Activated gamma-delta T cell treated with anti-CD3 and anti-CD28 coated beads, Interleukin-2, amount 50 U/mL, for 16 hours (primary cell): ENCODE results near the gene NPTX1.
A peak's percentile ranks its signal among the peaks of the same experiment; 100 is the strongest.

ENCODE experiments used
- DNase-seq: peaks from one replicate; pipeline ENCODE4 v3.0.0-alpha.2; 2020; ENCODE audit warnings: low read depth

NPTX1 gene

DNA sequence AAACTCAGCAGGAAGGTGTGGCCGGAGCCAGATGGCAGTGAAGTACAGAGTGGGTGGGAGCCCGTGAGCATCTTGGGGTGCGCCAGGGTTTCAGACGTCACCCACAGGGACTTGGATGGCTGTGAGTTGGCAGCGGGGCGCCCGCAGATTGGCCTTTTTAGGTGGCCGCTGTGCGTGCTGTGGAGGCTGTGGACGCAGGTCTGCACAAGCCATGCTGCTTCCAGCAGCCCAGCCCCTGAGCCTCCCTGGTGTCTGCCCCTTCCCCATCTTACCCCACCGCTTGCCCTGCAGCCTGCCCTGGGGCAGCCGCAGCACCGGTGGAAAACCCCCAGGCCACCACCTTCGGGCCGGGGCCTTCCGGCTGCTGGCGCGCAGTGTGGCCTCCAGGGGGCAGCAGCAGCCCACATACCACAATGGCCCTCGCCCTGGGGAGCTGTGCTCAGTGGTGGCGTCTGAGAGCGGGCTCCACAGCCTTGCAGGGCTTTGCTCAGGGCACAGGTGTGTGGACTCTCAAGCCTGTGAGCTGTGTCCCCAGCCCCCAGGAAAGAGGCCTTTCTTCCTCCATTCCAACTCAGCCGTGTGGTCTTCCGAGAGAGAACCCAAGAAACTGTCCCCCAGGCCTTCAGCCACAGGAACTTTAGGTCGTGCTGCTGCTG, 49.6 kb downstream of the NPTX1 start:
- peak; percentile 82 for DNase-seq

- no peak for DNase-seq
Measured at GRCh38 chr17:80425835-80426426, 50.5 kb downstream of the NPTX1 start.

DNA sequence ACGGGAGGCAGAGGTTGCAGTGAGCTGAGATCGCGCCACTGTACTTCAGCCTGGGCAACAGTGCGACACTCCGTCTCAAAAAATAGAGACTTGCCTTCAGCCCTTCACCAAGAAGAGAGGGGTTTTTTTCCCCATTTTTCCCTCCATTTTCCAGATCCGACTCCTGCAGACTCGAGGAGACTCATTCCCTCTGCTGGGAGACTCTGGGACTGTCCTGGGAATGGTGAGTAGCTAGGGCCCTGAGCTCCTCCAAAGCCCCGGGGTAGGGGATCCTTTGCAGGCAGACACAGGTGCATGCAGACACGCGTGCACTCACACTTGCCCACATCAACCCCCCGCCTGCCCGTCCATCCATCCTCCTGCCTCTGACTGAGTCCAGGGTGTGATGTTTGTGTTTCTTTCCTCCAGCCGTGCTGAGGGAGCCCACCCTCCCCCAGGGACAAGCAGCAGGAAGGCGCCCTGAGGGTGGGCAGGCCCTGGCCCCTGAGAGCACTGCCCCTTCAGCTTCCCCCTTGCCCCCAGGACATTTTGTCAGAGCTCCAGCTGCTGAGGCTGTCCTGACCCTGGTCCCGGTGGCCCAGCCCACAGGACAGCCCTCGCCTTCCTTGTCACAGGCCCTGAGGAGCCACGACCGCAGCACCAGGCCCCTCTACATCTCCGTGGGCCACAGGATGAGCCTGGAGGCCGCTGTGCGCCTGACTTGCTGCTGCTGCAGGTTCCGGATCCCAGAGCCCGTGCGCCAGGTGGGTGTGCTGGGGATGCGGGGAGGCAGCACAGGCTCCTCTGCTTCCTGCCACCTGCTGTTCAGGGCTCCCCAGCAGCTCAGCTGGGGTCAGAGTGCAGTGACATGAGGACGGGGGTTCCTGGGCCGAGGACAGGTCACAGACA, 51.3 kb downstream of the NPTX1 start:
- no peak for DNase-seq

DNA sequence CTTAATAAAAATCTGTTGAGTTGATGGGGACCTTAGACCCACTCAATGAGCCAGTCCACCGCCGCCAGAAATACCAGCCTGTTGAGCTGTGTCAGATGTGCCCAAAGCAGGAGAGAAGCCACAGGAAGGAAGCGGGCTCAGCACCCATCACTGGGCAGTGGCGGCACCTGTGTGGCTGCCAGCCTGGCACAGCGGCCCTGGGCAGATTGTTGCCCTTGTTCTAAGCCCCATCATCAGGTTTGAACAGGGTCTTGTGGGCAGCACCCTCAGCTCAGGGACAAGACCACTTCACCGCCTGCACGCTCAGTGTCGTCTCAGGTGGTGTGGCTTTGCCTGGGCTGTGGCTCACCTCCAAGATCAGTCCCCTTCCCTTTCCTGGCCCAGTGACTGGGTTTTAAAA, 52.1 kb downstream of the NPTX1 start:
- no peak for DNase-seq

DNA sequence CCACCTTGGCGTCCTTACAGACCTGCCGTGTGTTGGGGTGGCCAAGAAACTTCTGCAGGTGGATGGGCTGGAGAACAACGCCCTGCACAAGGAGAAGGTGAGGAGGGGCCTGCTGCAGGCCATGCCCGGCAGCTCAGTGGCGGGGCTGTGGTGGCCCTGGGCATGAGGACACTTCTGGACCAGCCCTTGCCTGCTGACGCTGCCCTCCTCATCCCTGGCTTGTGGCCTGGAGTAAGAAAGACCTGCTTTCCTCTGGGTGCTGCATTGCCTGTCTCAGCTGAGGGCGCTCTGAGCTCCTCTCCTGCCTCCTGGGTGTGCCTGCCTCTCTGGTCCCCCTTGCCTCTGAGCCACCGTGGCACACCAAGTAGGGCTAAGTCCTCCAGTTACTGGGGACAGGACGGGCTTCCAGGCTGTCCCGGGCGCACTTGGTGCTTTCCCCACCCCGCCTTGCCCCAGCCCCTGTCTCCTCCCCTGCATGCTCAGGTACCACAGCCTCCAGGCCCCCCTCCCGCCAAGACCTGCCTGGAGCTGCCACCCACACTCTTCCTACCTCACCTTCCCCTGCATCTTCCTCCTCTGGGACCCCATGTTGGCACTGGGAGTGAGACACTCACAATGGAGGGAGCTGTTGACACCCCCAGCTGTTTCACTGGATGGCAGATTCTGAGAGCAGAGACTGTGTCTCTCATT, 52.7 kb downstream of the NPTX1 start:
- no peak for DNase-seq

DNA sequence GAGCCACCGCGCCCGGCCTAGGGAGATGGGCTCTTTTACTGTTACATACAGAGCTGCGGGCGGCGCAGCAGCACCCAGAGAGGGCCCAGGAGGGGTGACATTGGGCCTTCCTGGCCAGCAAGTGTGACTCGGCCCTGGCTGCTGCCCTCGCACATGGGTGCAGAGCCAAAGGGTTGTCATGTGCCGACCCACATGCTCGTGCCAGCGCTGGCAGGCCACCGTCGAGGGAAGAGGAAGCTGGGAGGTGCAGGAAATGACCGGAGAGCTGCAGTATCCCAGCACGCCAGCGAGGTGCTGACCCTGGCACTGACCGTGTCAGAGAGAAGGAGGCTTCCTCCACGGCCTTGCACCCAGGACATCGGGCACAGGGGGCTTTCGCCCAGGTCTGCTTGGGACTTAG, 53.4 kb downstream of the NPTX1 start:
- DNase-seq = no peak

GRCh38 chr17:80422276-80422675, 54.1 kb downstream of the NPTX1 start:
- DNase-seq = no peak

DNA sequence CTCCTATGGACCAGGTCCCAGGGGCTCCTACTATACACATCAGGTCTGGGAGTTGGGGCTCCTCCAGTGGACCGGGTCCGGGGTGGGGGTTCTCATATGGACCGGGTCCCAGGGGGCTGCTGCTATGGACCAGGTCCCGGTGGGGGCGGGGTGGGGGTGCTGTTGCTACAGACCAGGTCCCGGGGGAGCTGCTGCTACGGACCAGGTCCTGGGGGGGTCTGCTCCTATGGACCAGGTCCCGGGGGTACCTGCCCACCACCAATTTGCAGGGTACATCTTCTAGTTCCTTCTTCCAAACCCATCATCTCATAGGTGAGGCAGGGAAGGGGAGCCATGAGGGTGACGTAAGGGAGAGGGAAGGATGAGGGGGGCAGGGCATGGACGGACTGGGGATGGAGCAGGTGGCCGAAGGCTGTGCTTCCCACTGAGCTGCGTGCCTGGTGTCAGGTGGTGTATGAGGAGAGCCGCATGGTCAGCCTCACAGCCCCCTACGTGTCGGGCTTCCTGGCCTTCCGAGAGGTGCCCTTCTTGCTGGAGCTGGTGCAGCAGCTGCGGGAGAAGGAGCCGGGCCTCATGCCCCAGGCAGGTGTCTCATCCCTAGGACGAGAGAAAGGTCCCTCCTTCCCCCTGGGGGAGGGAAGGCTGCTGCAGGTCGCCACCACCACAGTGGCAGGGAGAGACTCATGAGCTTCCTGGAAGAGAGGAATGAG, 54.9 kb downstream of the NPTX1 start:
- DNase-seq = no peak

DNA sequence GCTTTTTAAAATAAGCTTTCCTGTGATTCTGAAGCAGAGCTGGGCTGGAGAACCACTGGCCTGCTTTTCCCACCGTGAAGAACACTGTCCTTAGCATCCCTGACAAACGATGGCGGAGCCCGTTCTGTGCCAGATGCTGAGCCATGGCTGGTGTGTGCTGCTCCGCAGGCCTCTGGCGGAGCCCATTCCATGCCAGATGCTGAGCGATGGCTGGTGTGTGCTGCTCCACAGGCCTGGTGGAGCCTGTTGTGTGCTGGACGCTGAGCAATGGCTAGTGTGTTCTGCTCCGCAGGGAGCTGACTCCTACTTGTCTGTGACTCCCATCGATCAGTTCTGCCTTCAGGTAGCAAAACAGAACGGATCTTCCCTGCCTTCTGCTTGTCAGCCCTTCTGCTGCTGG, 57.2 kb downstream of the NPTX1 start:
- no peak for DNase-seq

DNA sequence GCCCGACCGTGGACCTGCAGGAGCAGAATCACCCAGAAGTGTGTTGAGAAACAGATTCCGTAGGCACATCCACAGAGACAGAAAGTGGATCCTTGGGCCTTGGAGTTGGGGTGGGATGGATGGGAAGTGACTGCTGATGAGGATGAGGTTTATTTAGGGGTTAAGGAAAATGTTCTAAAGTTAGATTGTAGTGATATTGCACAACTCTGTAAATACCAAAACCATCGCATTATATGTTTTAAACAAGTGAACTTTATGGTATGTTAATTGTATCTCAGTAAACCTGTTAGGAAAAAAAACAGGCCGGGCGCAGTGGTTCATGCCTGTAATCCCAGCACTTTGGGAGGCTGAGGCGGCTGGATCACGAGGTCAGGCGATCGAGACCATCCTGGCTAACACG, 57.8 kb downstream of the NPTX1 start:
- DNase-seq = no peak
